H1 (cell line): Measurements from ENCODE around the gene PRSS22. TPM values are rescaled to one million over a fixed set of nuclear protein-coding genes. Genes with fewer than 3 reads are reported as not detected.

ENCODE experiments used
- SAP30 ChIP-seq: fragments of 300-600 bp; sonication (generic); IDR thresholded peaks from 2 replicates; pipeline ENCODE4 v1.7.1; 2012; ENCODE audit warnings: low read length, moderate library complexity, mild to moderate bottlenecking, inconsistent platforms; ENCODE audit not compliant: insufficient read depth, insufficient replicate concordance
- polyA plus RNA-seq, 7 experiments: library from polyadenylated mRNA; depleted of rRNA in 3 of 7; stranded (reverse) in 5 of 7; unstranded in 2 of 7; fragments of >200 nt in 5 of 7; fragments of 200-250 nt in 2 of 7; gene quantifications; 1 replicate in 5 of 7; 2 replicates in 1 of 7; 4 replicates in 1 of 7; pipeline versions ENCODE4 v1.2.1 to v1.2.3, GENCODE V29; 2011 to 2013; ENCODE audit warnings: missing spikeins in 2 of 7, mixed read lengths in 2 of 7
- total RNA-seq: library from RNA; stranded (reverse); fragmentation: NEBNext Ultra II Directional; extraction: Animal tissue kit (Norgen Biotek cat#: 25700); gene quantifications from 2 replicates; pipeline ENCODE4 v1.2.1, GENCODE V29; 2021
- TF ChIP-seq, protein P1 (sequence below), 3 experiments: IDR thresholded peaks; 1 replicate in 2 of 3; 2 replicates in 1 of 3; pipeline versions ENCODE4 v1.5.1 to v1.6.1; 2011; ENCODE audit warnings: low read length in 3 of 3, mild to moderate bottlenecking in 3 of 3, inconsistent platforms in 2 of 3, low read depth in 1 of 3, moderate library complexity in 1 of 3; ENCODE audit not compliant: insufficient read depth in 1 of 3; ENCODE audit errors: control extremely low read depth in 1 of 3

Gene PRSS22
- total and polyA plus RNA-seq, 2 of the 8 experiments (the other 6 are each of a cell fraction or from before 2014, with no cell fraction given), result 4.0 to 4.4 TPM

DNA sequence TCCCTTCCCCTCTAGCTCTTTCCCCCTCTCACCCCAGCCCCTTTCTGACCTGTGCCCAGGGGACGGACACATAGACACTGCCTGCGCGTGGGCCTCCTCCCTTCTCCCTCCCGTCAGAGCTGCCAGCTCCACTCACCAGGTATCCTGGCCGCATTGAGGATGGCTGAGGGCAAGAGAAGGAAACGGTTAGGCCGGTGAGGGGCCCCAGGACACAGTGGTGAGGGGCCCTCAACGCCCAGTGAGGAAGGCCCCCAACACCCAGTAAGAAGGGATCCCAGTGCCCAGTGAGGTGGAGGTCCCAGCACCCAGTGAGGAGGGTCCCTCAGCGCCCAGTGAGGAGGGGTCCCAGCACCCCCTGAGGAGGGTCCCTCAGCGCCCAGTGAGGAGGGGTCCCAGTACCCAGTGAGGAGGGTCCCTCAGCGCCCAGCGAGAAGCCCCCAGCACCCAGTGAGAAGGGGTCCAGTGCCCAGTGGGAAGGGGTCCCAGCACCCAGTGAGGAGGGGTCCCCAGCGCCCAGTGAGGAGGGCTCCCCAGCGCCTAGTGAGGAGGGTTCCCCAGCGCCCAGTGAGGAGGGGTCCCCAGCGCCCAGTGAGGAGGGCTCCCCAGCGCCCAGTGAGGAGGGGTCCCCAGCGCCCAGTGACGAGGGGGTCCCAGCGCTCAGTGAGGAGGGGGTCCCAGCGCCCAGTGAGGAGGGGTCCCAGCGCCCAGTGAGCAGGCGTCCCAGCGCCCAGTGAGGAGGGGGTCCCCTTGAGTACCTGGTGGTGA lies 1.1 kb downstream of the PRSS22 start (continued):
- TF ChIP-seq, protein P1, sequence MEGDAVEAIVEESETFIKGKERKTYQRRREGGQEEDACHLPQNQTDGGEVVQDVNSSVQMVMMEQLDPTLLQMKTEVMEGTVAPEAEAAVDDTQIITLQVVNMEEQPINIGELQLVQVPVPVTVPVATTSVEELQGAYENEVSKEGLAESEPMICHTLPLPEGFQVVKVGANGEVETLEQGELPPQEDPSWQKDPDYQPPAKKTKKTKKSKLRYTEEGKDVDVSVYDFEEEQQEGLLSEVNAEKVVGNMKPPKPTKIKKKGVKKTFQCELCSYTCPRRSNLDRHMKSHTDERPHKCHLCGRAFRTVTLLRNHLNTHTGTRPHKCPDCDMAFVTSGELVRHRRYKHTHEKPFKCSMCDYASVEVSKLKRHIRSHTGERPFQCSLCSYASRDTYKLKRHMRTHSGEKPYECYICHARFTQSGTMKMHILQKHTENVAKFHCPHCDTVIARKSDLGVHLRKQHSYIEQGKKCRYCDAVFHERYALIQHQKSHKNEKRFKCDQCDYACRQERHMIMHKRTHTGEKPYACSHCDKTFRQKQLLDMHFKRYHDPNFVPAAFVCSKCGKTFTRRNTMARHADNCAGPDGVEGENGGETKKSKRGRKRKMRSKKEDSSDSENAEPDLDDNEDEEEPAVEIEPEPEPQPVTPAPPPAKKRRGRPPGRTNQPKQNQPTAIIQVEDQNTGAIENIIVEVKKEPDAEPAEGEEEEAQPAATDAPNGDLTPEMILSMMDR (IDR thresholded peaks at IDR 0.05; ENCODE audit: control extremely low read depth in 1 of 3, insufficient read depth in 1 of 3, low read depth in 1 of 3, low read length in 3 of 3), result no peak
- TF ChIP-seq SAP30, result no peak
